NCI-H748 (cell line): ENCODE results near the gene IFNA13.
A peak's percentile ranks its signal among the peaks of the same experiment; 100 is the strongest.

Experiments
- DNase-seq: peaks from one replicate; lab custom pipeline; 2025; ENCODE audit not compliant: unreplicated experiment; lab: John Stamatoyannopoulos, UW

IFNA13 gene

GRCh38 chr9:21357479-21358460 lies 10.1 kb downstream of the IFNA13 start:
- no peak for DNase-seq

DNA sequence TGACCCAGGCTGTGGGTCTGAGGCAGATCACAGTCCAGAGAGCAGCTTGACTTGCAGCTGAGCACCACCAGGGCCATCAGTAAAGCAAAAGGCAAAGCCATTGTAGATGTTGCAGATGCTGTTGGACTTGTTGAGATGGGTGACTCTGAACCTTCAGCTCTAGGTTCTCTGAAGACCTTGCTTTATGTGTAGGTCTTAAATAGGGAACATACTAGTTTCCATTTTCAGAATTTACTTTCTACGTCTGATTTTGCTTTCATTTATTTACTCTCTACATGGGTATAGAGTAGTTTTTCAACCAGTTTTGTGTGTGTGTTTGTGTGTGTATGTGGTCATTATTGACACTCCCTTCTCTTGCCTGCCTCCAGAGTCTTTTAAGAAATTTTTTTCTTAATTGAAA lies 17.1 kb downstream of the IFNA13 start, which contains the start of gene IFNA6:
IFNA6 (minus strand) TSS at position 101 of the 400 bp plus-strand sequence; CDS start at position 101, 0 bp downstream.
- no peak for DNase-seq

DNA sequence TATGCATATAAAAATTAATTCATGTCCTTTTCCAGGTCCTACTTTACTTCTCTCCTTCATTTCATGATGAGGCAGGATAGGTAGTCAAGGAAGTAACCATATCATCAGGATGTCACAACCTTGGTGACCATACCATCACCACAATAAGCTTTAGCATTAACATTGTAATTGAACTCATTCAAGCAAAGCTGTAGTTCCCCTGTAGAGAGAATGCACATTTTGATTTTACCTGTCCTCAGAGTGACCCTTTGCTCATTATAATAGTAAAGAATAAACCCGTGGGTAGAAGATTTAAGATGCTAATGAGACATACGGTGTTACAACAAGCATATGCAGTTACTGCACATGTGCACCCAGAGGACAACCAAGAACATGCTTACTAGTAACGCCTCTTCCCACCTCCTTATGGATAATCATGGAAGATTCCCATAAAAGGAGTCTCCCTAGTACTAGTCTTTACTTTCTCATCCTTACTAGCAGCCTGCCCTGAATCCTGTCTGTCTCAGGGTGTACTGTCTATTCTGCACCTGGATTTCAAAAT lies 19.4 kb downstream of the IFNA13 start:
- DNase-seq = no peak

GRCh38 chr9:21340735-21341134 lies 27.1 kb downstream of the IFNA13 start:
- DNase-seq = no peak

GRCh38 chr9:21336457-21336856 lies 31.4 kb downstream of the IFNA13 start:
- peak; percentile 12 for DNase-seq

GRCh38 chr9:21334701-21335632 lies 32.9 kb downstream of the IFNA13 start, which contains the start of gene KLHL9:
TSS of gene KLHL9 (minus strand) at chr9:21335404. CDS start at chr9:21334859, 545 bp downstream.
- DNase-seq = peak; percentile 94

DNA sequence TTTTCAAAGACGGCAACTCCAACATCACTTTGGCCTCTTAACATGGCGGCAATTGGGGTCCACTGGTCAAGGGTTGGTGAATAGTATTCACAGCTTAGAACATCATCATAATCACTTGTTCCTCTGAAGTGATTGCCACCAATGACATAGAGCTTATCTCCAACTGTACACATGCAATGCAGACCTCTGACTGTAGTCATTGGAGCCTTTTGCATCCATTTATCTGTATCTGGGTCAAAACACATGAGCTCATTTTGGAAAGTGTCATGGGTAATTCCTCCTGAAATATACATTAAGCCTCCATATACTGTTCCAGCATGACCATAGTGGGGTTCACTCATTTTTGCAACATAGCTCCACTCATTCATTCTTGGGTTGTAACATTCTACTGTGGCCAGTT lies 34.6 kb downstream of the IFNA13 start:
- no peak for DNase-seq

DNA sequence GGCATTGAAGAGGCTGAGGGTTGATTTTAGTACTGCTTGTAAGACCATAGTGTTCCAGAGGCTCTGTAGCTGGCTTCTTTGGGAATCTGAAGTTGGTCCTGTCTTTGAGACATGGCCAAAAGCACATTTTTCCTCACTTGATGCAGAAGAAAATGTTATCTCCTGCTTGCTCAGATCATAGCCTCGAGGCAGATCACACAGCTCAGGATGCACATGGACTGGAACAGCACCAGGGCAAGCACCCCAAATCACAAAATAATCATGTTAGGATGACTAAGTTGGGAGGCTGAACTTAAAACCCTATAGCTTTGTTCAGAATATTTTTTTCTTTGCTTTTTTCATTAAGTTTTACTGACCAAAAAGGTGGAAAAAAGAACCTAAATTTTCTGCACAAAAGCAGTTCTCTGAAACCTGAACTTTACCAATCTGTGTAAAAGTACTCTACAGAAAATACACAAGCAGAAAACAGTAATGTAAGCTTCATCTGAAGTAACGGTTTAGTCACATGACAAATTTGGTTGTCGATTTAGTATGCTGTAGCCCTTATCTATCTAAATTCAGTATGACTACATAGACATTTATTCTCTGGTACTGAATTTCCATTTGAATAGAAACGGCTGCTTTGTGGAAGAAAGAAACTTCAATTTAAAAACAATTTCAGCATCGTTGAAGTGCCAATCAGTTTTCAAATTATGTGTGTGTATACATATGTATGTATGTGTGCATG lies 36.0 kb downstream of the IFNA13 start:
- no peak for DNase-seq

DNA sequence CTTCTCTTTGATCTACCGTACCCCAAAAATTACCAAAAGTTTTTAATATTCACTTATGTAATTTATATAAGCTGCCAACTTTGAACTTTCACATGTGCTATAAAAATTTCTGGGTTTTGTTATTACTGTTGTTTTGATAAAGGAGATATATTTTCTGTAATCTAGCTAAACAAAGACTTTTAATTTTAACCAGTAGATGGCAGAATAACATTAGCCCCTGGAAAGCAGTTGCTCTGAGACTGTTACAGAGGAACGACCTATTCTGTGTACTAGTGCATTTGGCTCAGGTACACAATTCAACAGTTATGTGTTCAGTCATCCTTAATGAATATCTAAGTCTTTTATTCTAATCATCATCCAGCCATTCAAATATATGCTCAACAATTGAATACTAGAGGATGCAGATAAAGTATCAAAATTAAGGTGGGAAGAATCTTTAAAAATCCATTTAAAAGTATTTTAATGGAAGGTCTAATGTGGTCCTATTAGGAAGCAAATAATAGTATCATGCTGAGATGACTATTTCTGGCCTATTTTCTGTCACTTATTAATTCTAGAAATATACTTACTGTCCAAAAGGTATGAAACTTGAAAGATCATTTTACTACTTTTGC lies 41.2 kb downstream of the IFNA13 start:
- peak; percentile 64 for DNase-seq

DNA sequence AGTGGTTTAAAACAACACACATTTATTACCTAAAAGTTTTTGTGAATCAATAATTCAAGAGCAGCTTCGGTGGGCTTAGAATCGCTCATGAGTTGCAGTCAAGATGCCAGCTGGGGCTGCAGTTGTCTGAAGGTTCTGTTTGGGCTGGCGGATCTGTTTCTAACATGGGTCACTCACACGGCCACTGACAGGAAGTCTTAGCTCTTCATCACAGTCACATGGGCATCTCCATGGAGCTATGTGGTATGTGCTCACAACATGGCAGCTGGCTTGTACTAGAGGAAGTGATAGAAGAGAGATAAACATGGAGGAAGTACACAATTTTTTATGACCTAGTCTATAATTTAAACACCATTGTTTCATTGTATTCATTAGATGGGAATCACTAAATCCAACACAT lies 43.8 kb downstream of the IFNA13 start:
- no peak for DNase-seq

- DNase-seq = no peak
These were observed 44.9 kb downstream of the IFNA13 start for GRCh38 chr9:21322911-21323461.

GRCh38 chr9:21320465-21320864 lies 47.4 kb downstream of the IFNA13 start:
- DNase-seq = no peak

DNA sequence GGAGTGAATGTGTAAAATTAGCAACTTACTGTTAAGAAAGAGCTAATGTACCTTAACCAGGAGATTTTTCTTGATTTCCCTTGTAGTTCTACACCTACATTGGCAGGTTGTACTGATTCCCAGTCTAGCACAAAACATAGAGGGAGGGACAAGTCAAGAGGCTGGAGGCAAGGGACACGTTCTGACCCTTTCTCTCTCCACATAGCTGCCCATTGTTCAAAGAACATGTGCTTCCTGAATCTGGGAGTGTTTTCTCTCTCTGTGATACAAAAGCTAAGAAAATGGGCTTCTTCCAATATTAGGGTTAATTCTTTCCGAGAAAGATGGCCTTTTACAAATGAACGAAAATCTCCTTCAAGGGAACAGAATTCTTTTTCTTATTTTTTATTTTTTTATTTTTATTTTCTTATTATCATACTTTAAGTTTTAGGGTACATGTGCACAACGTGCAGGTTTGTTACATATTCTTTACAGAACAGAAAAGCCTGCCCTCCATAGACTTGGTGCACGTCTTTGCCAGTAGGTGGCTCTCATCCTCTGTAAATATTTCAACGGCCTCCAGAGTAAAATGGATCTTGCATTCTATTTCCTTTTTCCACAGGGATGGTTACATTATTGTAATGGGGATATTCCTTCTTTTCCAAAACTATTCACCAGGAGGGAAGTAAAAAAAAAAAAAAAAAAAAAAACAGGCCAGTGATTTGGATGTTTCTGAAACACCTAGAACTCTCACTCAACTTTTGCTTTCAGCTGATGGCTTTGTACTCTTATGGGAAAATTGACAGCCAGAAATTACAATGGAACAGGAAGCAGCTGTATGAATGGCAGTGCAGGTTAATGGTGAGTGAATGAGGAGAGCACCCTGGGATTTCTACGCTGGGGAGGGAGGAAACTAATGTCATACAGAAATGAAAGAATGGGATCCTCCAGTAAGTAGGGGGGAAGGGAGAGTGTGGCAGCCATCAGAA lies 49.6 kb downstream of the IFNA13 start:
- DNase-seq = peak; percentile 54
